HUES48 (cell line): ENCODE measurements around the gene PIP5KL1.

Source experiments
- H3K27ac ChIP-seq: one replicate; pipeline ENCODE4 v1.7.0; 2013; ENCODE audit warnings: low read depth, low read length, inconsistent platforms
- H3K27me3 ChIP-seq: 2 replicates; pipeline ENCODE4 v1.6.1; 2013; ENCODE audit warnings: mild to moderate bottlenecking, low read length; ENCODE audit not compliant: control insufficient read depth, insufficient read depth
- H3K36me3 ChIP-seq: 2 replicates; pipeline ENCODE4 v1.6.1; 2013; ENCODE audit warnings: low read length; ENCODE audit not compliant: control insufficient read depth, insufficient read depth
- H3K4me1 ChIP-seq: 2 replicates; pipeline ENCODE4 v1.6.1; 2013; ENCODE audit warnings: mild to moderate bottlenecking, low read length; ENCODE audit not compliant: control insufficient read depth, insufficient read depth
- H3K4me3 ChIP-seq: 2 replicates; pipeline ENCODE4 v1.5.1; 2013; ENCODE audit warnings: mild to moderate bottlenecking, low read depth, low read length
- H3K9ac ChIP-seq: 2 replicates; pipeline ENCODE4 v1.6.1; 2013; ENCODE audit warnings: mild to moderate bottlenecking, low read depth, low read length, moderate library complexity
- H3K9me3 ChIP-seq: 2 replicates; pipeline ENCODE4 v1.6.1; 2013; ENCODE audit warnings: low read length; ENCODE audit not compliant: control insufficient read depth, insufficient read depth

Gene PIP5KL1

GRCh38 chr9:127878652-127879390, 51.8 kb downstream of the PIP5KL1 start:
- no peaks in the 10 kb centered on the region for H3K36me3 ChIP-seq
- peaks cover 5% of the 10 kb centered on the region for H3K27me3 ChIP-seq
- H3K9ac ChIP-seq = no peak overlapping the region
- H3K9me3 ChIP-seq = no peaks in the 10 kb centered on the region
- H3K27ac ChIP-seq = no peak overlapping the region
- H3K4me3 ChIP-seq = no peak overlapping the region
- peaks cover 3% of the 10 kb centered on the region; the same call in 1 of the 2 replicates for H3K4me1 ChIP-seq

DNA sequence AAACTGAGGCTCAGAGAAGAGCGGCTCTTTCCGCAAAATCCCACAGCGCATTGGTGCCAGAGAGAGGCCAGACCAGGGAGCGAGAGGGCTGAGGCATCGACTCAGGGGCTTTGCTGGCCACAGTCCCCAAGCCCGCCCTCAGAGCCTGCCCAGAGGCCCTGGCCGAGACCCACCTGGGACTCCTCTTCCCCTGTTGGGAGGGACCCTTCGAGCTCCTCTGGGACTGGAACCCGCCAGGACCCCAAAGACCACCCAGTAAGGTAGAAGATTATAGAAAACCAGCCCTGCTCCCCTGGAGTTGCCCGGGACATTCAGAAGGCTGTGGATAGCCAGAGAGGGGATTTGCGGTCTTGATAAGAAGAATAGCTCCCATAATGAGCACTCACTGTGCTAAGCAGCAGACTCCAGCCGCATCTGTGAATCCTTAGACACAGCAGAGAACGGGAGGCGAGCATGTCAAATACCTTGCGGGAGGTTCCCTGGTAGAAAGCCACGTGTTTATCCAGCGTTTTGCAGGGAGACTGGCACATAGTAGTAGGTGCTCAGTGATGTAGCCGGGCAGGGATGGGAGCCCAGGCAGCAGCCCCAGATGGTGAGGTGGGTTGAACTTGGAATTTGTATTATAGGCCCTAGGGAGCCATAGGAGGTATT, 52.5 kb downstream of the PIP5KL1 start:
- Histone ChIP-seq H3K27ac (no peak overlapping the region), H3K36me3 (no peaks in the 10 kb centered on the region), H3K9me3 (no peaks in the 10 kb centered on the region), H3K27me3 (peaks cover 5% of the 10 kb centered on the region), H3K9ac (no peak overlapping the region), H3K4me3 (peak overlapping the region; percentile 81), H3K4me1 (peaks cover 3% of the 10 kb centered on the region; the same call in 1 of the 2 replicates)

DNA sequence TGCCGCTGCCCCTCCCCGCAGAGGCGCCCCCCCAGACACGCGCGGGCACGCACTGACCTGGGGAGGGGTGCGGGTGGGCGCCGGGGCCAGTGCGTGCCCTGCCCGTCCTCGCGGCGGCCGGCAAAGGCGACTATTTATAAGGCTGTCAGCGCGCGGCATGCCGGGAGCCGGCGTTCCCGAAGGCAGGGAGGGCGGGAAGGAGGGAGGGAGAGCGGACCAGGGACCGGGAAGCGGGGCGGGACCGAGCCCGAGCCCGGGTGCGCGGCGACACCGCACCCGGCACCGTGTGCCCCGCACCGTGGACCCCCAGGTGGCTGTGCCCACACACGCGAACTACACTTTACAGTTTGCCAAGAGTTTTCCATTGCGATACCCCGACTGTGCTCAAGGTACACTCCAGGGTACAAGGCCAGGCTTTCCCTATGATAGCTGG, 53.0 kb downstream of the PIP5KL1 start, which contains the start of gene AK1:
AK1 (minus strand) TSS at position 110 of the 433 bp plus-strand sequence. CDS start 3,058 bp downstream, outside the sequence.
- Histone ChIP-seq H3K27me3 (peaks cover 5% of the 10 kb centered on the region), H3K9me3 (no peaks in the 10 kb centered on the region), H3K4me1 (peaks cover 3% of the 10 kb centered on the region; the same call in 1 of the 2 replicates), H3K4me3 (peak within 1 kb of the TSS; percentile 81), H3K27ac (no peak within 1 kb of the TSS), H3K36me3 (no peaks in the 10 kb centered on the region), H3K9ac (0 out of 2 replicates have a peak within 1 kb of the TSS, but pooled peaks have one; percentile 30)

- Histone ChIP-seq H3K4me3 (peak overlapping the region; percentile 81), H3K36me3 (no peaks in the 10 kb centered on the region), H3K27ac (no peak overlapping the region), H3K27me3 (peaks cover 5% of the 10 kb centered on the region), H3K4me1 (0 out of 2 replicates have a peak, but pooled peaks cover 3% of the 10 kb centered on the region), H3K9me3 (no peaks in the 10 kb centered on the region), H3K9ac (0 out of 2 replicates have a peak overlapping the region, but pooled peaks have one; percentile 30)
Measured at GRCh38 chr9:127876764-127877562, 53.6 kb downstream of the PIP5KL1 start.

DNA sequence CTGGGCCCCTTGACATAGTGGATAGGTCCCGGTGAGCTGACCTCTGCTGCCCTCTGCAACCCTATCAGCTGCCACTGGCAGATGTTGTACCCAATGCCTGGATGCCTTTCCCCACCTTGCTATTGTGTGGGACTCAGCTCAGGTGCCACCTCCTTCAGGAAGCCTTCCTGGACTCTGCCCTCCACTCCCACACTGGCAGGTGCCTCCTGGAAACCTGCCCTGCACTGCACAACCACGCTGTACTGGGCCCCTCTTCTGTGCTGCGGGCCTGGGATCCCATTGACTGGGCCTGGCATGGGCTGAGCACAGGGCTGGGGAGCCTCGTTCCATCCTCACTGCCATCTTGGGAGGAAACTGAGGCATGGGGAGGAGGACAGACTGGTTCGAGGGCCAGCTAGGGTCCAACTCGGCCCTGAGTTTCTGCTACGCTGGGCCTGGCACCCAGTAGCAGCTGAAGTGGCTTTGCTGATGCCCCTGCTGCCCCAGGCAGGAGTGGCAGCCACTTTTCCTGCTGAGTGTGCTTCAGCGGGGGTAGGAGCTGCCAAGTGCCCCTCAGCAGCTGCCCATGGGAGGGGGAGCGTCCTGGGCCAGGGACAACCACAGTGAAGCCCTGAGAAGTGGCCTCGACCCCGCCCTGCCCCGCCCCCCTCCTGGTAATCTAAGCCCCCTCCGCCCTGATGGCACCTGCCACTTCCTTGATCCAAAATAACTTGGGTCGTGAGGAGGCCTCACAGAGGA, 54.4 kb downstream of the PIP5KL1 start:
- H3K4me1 ChIP-seq = 0 out of 2 replicates have a peak, but pooled peaks cover 3% of the 10 kb centered on the region
- H3K36me3 ChIP-seq = no peaks in the 10 kb centered on the region
- H3K9ac ChIP-seq = no peak overlapping the region
- H3K27me3 ChIP-seq = peaks cover 5% of the 10 kb centered on the region
- no peaks in the 10 kb centered on the region for H3K9me3 ChIP-seq
- H3K4me3 ChIP-seq = no peak overlapping the region
- no peak overlapping the region for H3K27ac ChIP-seq

DNA sequence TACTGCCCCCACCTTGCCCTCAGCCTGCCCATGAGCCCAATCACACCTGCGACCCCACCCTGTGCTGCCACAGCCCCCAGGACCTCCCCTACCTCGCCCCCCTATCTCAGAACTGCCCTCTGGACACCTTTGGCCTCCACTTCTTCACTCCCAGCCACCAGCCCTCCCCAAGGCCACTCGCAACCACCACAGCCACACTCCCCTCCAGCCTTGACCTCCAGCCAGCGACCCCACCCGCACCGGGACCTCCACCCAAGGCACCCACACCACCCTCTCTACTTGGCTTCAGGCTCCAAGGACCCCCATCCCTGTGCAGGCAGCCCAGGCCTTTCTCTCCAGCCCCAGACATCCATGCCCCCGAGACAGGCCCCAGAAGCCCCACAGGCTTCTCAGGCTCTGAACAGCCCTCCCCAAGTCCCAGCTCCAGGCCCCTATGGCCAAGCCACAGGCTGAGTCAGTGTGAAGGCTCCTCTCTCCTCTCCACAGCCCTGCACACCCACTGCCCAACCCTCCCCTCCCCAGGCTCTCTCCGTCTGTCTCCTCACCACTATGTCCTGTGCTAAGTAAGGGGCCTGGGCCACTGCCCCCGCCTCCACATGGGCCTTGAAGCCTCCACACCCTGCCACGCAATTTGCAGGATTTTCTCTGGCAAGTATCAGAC, 55.1 kb downstream of the PIP5KL1 start:
- Histone ChIP-seq H3K27me3 (peaks cover 5% of the 10 kb centered on the region), H3K9ac (no peak overlapping the region), H3K9me3 (no peaks in the 10 kb centered on the region), H3K27ac (no peak overlapping the region), H3K36me3 (no peaks in the 10 kb centered on the region), H3K4me1 (0 out of 2 replicates have a peak, but pooled peaks cover 3% of the 10 kb centered on the region), H3K4me3 (no peak overlapping the region)

DNA sequence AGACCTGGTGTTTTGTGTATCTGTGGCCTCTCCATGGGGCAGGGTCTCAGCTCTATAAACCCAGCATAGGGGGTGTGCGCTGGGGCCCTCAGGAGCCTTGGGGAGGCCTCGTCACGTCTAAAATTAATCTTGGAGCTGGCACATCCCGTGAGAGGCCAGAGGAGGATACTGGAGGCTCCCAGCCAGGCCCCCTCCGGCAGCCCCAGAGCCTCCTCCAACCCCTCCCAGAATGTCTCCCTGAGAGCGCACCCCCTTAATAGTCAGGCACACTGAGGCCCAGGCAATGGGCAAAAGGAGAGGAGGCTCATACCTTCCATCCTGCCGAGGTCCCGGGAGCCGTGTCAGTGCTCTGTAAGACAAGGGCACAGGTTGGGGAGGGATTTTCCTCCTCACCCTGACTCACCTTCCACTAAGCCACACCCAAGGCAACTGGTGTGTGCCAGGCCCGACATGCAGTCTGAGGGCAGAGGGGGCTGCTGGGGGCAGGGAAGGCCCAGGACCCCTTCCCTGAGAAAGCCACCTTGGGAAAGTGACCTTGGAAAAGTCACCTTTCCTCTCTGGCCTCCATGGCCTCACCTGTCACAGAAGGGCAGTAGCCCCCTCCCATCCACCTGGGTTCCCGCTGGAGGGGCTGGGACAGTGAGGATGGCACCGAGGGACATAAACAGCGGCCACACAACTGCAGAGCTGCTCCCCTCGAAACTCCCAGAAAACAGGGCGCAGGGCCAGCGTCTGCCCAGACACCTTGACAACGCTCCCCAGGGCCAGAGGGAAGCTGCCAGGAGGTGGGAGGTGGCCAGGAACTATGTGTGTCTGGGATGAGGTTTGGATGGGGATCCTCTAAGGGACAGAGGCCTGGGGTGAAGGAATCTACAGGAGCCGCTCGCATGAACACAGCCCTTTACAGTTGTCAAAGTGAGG, 56.0 kb downstream of the PIP5KL1 start:
- no peak overlapping the region for H3K4me3 ChIP-seq
- H3K27ac ChIP-seq = no peak overlapping the region
- H3K36me3 ChIP-seq = no peaks in the 10 kb centered on the region
- 0 out of 2 replicates have a peak, but pooled peaks cover 3% of the 10 kb centered on the region for H3K4me1 ChIP-seq
- H3K27me3 ChIP-seq = peaks cover 5% of the 10 kb centered on the region
- H3K9me3 ChIP-seq = no peaks in the 10 kb centered on the region
- H3K9ac ChIP-seq = no peak overlapping the region

DNA sequence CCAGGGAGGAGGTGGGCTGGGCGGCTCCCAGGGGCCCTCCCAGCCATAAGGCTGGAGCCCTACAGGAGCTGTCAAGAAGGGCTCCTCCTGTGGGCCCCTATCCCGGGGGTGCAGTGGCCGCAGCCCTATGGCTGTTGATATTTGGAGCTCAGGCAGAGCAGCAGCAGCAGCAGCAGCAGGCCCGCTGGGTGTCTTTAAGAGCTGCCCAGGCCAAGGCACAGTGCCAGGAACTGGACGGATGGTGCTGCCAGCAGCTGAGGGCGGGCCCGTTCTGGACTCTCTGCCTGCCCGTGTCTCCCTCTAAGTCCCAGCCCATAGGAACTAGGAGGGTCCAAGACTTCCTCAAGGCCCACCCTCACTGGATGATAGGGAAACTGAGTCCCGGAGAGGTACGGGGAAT, 56.7 kb downstream of the PIP5KL1 start:
- Histone ChIP-seq H3K27ac (no peak overlapping the region), H3K9ac (no peak overlapping the region), H3K4me3 (no peak overlapping the region), H3K36me3 (no peaks in the 10 kb centered on the region), H3K4me1 (0 out of 2 replicates have a peak, but pooled peaks cover 3% of the 10 kb centered on the region), H3K9me3 (no peaks in the 10 kb centered on the region), H3K27me3 (peaks cover 5% of the 10 kb centered on the region)

GRCh38 chr9:127873223-127873691, 57.3 kb downstream of the PIP5KL1 start:
- Histone ChIP-seq H3K9ac (no peak overlapping the region), H3K4me3 (no peak overlapping the region), H3K9me3 (no peaks in the 10 kb centered on the region), H3K36me3 (no peaks in the 10 kb centered on the region), H3K27ac (no peak overlapping the region), H3K4me1 (0 out of 2 replicates have a peak, but pooled peaks cover 3% of the 10 kb centered on the region), H3K27me3 (no peaks in the 10 kb centered on the region)
